Measurements from ENCODE around the gene A3GALT2. TPM values are rescaled to one million over a fixed set of nuclear protein-coding genes. Genes with fewer than 3 reads are reported as not detected.

The A3GALT2 gene
- not detected in 2 replicates for total RNA-seq (ENCODE audit: low replicate concordance)

GRCh38 chr1:33320619-33321165 lies at the start of gene A3GALT2:
Gene A3GALT2, minus strand, starts transcription at chr1:33321098. Its CDS starts 0 bp downstream, at chr1:33321098.

Other genes starting within 250 kb of the A3GALT2 start
- 4.8 and 10.2 TPM in 2 replicates for gene AZIN2, start 239.9 kb downstream of the A3GALT2 start, total RNA-seq (ENCODE audit: low replicate concordance)
- 0.70 and 2.2 TPM in 2 replicates for gene TRIM62, start 139.1 kb downstream of the A3GALT2 start, total RNA-seq (ENCODE audit: low replicate concordance)
- 2.6 and 4.6 TPM in 2 replicates for gene ZNF362, start 64.6 kb downstream of the A3GALT2 start, total RNA-seq (ENCODE audit: low replicate concordance)
- gene PHC2, start 110.0 kb upstream of the A3GALT2 start, total RNA-seq (ENCODE audit: low replicate concordance): 22.9 and 62.3 TPM in 2 replicates
- gene ZSCAN20, start 151.5 kb upstream of the A3GALT2 start, total RNA-seq (ENCODE audit: low replicate concordance): 6.9 and 7.7 TPM in 2 replicates

Measured in smooth muscle cell of the coronary artery (primary cell).